GM19455 (cell line): ENCODE measurements around the gene GET3.
"Not testable (repeated sequence)": the region's sequence is repeated elsewhere in the genome, so short reads cannot be mapped to it uniquely, and the experiment has no call there.

ENCODE experiments used
- ATAC-seq: cut with Tn5 transposase; IDR thresholded peaks from one replicate; pipeline ENCODE4 v1.9.1; 2021; ENCODE audit not compliant: unreplicated experiment

The GET3 gene

DNA sequence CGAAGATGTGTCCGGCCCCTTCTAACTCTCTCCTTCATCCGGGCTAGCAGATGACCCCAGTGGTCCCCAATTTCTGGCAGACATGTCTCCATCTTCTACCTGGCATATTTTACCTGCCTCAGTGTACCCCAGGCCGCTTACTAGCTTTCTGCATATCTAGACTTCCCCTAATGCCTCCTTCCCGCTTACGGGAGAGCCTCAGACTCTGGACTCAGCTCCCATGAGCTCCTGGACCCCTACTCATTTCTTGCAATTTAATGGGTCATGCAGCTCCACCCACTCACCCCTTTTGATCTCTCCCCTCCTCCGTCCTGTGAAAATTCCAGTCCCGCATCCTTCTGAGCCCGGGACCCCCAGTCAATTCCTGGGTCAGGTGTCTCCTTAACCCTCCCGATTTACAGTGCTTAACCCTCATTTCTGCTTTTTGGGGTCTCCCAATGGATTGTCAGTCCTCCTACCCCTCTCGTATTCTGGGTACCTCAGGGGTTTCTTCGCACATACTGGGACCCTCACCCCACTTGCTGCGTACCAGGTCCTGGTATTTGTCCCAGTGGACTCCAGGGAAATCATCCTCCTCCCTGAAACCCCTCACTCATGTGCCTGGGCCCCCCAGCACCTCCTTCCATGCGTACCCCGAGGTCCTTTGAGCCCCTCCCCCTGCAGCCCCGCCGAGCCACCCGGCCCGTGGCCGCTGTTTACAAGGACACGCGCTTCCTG, 53.5 kb downstream of the GET3 start:
- ATAC-seq: no peak

- peak; percentile 29 for ATAC-seq
These were observed 54.2 kb downstream of the GET3 start, which contains the start of gene JUNB for GRCh38 chr19:12791345-12792050. TSS of gene JUNB (plus strand) at chr19:12791486. CDS start at chr19:12791772, 286 bp downstream.

DNA sequence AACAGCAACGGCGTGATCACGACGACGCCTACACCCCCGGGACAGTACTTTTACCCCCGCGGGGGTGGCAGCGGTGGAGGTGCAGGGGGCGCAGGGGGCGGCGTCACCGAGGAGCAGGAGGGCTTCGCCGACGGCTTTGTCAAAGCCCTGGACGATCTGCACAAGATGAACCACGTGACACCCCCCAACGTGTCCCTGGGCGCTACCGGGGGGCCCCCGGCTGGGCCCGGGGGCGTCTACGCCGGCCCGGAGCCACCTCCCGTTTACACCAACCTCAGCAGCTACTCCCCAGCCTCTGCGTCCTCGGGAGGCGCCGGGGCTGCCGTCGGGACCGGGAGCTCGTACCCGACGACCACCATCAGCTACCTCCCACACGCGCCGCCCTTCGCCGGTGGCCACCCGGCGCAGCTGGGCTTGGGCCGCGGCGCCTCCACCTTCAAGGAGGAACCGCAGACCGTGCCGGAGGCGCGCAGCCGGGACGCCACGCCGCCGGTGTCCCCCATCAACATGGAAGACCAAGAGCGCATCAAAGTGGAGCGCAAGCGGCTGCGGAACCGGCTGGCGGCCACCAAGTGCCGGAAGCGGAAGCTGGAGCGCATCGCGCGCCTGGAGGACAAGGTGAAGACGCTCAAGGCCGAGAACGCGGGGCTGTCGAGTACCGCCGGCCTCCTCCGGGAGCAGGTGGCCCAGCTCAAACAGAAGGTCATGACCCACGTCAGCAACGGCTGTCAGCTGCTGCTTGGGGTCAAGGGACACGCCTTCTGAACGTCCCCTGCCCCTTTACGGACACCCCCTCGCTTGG, 55.0 kb downstream of the GET3 start:
- ATAC-seq: no peak

GRCh38 chr19:12792853-12793289, 55.6 kb downstream of the GET3 start:
- no peak for ATAC-seq

DNA sequence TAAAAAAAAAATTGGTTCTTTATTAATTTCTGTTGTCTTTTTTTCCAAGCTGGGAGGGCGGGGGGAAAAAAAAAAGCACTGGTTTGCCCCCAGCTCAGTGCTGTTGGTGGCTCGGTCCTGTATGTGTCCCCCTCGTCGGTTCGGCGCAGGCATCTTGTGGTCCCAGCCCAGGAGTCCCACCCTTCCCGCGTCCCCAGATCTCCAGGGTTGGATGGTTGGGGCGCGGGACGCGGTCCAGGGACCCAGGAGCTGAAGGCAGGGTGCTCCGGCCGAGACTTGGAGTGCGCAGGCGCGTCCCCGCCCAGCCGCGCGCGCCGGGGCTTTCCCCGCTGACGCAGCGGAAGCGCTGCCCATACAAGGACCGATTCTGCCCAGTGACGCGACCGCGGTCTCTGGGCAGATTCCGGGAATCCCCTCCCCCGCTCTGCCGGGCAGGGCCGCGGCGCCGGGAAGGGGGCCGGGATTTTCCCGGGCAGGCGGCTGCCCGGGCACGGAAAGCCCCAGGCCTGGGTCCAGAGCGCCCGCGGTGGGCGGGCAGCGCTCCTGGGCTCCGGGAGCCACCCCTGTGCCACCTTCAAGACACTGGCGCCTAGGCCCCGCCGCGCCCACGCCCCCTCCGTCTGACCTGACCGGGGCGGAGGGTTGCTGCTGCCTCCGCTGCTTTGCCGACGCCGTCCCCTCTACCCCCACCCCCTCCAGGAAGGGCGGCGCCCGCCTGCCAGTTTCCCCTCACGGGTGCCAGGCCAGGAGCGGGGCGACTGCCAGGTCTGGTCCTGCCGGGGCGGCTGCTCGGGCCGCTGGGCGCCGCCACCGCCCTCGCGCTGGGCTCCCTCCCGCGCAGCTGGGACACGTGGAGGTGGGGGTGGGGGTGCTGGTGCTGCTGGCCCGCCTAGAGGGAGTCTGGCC, 56.2 kb downstream of the GET3 start:
- peak; percentile 29 for ATAC-seq

GRCh38 chr19:12794196-12794941, 57.1 kb downstream of the GET3 start:
- no peak for ATAC-seq

DNA sequence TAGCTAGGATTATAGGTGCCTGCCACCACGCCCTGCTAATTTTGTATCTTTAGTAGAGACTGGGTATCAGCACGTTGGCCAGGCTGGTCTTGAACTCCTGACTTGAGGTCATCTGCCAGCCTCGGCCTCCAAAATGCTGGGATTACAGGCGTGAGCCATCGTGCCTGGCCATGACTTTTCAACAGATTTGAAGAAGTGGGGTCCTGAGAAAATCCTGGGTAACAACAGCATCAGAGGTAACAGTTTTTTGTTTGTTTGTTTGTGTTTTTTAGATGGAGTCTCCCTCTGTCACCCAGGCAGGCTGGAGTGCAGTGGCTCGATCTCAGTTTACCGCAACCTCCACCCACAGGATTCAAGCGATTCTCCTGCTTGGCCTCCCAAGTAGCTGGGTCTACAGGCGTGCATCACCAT, 57.7 kb downstream of the GET3 start:
- no peak for ATAC-seq

DNA sequence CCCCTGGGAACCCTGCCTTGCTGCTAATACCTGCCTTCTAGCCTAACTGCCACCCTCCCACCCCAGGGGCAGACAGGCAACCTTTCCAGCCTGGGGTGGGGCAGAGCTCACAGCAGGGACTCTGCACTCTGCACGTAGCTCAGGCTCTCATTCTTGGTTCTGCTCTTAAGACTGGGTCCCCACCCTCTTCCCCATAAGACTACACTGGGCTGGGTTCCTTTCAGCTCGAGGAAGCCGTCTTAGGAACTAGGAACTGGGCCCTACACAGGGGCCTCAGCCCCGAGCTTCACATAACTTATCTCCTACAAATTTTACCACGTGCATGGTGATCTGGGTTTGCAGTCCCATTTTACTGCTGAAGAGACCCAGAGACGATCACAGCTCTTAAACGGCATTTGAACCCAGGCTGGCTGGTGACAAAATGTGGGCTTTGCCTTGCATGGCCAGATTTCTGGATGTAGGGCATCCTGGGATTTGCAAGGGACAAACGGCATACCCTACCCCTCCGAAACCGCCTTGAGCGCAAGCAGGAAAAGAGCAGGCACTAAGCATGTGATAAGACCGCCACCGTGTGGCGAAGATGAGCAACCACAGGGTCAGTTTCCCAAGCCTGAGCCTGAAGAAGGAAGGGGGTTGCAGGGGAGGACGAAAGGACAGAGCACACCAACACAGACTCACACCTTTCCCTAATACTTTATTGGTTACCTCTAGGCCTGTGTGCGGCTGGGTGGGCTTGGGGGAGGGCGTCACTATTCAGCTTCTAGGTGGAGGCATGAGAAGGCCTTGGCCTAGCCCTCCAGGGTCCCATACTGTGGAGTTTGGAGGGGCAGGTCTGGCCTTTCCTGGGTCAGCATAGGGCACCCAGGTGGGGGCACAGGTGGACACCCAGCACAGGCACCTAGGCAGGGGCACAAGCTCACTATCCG, 59.1 kb downstream of the GET3 start:
- ATAC-seq: no peak

GRCh38 chr19:12797141-12797587, 59.9 kb downstream of the GET3 start:
- ATAC-seq: no peak

- not testable (repeated sequence) for ATAC-seq
These were observed 60.3 kb downstream of the GET3 start for GRCh38 chr19:12797607-12798006.
